HG02798 (cell line): Measurements from ENCODE around the gene TRMT10B.

Experiments used
- ATAC-seq: cut with Tn5 transposase; IDR thresholded peaks from one replicate; pipeline ENCODE4 v1.9.1; 2021; ENCODE audit warnings: mild to moderate bottlenecking; ENCODE audit not compliant: unreplicated experiment, poor library complexity

Gene TRMT10B, protein sequence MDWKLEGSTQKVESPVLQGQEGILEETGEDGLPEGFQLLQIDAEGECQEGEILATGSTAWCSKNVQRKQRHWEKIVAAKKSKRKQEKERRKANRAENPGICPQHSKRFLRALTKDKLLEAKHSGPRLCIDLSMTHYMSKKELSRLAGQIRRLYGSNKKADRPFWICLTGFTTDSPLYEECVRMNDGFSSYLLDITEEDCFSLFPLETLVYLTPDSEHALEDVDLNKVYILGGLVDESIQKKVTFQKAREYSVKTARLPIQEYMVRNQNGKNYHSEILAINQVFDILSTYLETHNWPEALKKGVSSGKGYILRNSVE

DNA sequence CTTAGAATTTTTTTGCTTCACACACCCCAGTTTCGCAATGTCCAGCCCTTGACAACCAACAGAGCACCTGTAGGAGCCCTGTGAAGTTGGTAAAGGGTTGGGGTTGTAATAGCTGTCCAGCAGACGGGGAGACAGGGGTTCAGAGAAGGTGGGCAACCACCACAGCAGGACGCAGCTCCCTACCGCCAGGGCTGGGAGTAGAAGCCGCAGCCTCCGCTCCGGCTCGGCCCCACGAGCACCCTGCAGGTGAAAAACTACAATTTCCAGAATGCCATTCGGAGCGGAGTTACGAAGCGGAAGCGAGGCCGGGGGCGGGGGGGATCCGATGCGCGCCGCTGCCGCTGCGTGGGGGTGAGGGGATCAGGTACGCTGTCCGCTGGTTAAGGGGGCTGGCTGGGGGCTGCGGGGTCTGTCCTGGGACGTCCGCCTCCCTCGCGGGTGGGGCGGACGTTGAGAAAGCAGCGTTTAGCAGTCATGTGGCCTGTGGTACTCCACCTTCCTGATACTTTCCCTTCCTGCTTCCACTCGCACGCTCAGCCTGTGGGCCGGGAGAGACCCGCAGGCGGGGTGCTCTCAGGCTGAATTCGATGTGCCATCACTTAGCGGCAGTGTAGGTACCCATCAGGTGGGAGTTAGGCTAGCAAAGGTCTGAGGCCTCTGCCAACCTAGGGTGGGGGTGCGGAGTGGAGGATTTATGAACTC is at the start of gene TRMT10B:
Gene TRMT10B, plus strand, starts transcription at position 317 of the 702 bp plus-strand sequence. CDS start 8,127 bp downstream, outside the sequence.
- peak; percentile 81 for ATAC-seq

DNA sequence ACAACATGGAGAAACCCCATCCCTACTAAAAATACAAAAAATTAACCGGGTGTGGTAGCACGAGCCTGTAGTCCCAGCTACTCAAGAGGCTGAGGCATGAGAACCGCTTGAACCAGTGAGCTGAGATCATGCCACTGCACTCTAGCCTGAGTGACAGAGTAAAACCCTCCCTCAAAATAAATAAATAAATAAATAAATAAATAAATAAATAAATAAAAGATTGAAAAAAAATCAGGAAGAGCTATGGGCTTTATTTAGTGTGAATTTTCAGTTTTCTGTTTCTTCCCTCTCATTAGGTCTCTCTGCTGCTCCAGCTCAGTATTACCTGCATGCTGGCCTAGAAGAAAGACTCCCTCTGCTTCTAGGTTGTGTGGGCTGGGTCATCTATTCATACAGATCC is 47.8 kb upstream of the TRMT10B start:
- no peak for ATAC-seq

DNA sequence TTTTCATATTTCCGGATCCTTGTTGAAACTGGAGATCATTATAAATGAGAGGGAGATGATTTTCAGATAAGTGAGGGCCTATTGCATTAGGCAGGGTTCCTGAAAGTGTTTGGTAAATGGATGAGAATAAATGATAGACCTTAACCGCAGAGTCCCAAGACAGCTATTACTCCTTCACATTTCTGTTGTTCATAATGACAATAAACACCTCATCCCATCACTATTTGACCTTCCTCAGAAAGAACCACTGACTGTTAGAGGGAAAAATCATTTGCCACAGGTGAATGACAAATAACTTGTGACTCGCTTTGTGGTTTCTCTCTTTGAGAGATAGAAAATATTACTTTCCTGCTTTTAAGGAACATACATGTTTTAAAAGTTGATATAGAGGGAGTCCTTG is 47.3 kb upstream of the TRMT10B start:
- ATAC-seq: no peak

DNA sequence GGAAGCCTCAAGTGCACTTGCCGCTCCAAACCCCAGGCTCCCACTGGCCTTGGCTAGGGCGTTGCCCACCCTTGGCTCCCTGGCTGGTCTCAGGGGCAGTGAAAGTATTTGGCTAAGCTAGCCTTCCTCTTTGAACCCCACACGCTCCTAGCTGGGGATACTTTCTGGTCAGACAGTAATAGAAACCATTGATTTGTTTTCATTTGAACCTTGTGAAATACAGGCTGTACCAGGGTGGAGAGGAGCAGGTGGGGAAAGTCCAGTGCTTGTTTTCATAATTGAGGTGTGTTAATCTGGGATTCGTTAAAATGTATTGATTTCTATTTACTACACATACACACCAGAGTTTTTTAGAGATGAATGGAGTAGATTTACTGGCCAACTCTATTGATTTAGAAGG is 45.9 kb upstream of the TRMT10B start:
- ATAC-seq: no peak

DNA sequence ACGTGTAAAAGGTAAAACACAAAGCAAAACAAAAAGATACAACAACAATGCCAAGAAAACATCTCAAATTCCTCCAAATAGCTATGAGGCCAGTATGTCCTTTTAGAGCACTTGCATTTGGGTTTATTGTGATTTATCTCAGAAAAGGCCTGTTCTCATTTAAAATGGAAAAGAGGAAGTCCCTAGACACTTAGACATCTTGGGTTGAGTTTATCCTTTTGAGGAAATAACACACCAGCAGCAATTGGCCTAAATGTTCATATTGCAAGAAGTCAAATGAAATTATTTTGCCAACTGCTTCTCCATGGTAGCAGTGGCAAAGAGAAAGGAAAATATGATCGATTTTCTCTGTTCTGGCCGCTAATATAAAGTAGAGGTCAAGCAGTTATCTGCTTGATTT is 43.6 kb upstream of the TRMT10B start:
- ATAC-seq: no peak

DNA sequence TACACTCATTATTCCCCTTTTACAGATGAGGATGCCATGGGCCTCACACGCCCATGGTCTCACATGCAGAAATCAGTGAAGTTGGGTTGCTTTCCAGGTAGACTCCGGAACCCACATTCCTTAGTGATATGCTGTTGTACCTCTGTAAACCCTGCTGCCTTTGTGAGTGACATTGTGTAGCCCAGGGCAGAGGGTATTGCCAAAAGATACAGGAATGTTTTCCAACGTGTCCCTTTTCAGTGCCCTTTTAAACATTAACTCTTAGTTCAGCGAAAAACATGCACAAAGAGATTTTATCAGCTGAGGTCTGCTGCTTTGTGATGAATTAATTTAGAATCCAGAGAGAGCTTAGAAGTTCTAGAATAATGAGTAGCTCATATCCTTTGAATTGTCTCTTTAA is 38.3 kb upstream of the TRMT10B start:
- no peak for ATAC-seq

DNA sequence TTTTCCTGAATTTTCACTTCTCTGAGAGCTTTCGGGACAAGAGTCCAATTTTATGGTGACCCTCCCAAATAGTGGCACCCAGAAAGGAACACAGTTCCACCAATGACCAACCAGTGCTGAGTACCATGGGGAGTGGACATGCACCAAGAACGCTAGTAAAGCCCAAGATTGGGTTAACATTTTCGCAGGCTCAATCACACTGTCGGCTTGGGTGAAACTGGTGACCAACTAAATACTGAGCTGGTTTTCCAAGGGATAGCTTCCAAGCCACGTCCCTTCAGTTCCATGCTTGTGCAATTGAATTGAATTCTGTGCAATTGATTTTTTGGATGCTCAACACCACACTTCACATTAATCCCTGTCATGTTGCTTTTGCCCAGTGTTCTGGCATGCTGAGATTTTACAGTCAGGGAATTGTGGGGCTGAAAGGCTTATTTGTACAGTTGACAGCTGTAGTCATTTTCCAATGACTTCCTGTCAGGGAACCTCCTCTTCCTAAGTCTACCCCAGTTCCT is 37.6 kb upstream of the TRMT10B start:
- no peak for ATAC-seq

DNA sequence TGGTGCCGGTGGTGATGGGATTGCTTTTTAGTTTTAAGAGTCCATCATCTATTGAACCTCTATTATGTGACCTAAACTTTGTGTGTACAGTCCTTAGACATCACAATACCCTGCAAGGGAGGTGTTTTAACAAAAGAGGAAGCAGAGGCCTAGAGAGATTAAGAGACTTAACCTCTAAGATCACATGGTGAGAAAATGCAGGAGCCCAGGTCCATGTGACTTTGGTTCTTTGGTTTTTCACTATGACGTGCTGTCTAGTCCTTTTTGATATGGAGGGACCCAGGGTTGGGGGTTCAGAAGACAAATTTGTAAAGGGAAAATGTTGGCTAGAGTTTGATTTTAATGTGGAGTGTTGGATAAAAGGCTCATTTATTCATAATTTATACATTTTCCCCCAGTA is 34.1 kb upstream of the TRMT10B start:
- no peak for ATAC-seq

DNA sequence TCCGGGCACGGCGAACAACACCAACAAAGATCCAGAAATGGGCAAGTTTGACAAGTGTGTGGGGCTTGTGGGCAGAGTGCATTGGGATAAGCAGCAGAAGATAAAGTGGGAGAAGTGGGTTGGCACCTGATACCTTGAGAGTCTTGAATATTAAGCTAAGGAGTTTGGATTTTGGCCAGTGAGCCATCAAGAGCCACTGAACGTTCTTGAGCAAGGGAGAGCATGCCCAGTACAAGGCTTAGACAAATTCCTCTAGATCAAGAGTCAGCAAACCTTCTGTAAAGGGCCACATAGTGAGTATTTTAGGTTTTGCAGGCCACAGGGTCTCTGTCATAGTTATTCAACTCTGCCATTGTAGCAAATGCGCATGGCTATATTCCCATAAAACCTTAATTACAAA is 26.6 kb upstream of the TRMT10B start:
- ATAC-seq: no peak

DNA sequence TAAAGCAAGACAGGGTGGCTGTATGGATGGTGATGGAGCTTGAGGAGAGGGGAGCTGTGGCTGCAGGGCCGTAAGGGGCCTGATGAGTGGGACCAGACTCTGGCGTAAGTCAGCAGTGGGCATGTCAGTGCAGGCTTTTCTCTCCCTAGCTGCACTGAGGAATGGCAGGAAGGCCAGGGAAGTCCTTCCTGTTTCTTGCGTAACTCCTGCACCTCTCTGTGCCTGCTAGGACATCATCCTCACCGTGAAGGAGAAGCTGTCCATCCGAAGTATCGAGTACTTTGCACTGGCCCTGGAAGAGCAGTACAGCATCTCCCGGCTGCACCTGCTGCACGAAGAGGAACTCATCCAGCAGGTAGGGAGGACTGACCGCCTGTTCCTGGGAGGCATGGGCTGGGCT is 24.1 kb upstream of the TRMT10B start:
- ATAC-seq: no peak

DNA sequence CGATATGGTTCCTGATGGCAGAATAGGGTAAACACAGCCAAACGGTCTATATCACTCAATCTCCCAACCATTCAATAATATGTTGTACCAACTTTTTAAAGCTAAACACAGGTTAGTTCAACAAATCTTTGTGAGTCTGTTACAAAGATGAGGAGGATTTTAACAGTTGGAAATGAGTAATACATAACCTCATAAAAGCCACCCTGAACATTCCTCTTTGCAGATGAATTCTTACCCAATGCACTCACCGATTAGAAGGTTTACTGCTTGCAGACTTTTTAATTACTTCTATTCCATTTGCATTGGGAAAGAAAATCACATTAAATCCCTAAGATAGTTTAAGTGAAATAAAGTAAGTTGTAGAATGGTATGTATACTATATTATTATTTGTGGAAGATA is 23.3 kb upstream of the TRMT10B start:
- no peak for ATAC-seq

DNA sequence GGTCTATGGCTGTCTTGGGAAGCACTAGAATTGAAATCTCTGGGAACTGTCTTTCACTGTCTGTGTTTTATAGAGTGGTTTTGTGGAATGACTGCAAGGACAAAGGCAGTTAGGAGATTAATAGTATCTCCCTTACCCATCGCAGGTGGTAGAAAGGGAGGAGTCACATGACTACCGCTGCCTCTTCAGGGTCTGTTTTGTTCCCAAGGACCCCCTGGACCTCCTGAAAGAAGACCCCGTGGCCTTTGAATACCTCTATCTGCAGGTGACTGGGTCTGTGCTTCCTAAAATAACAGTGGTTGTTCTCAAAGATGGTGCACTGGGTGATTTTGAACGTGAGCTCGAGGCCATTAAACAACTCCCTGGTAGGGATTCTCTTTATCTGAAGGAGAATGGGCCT is 22.8 kb upstream of the TRMT10B start:
- ATAC-seq: no peak

DNA sequence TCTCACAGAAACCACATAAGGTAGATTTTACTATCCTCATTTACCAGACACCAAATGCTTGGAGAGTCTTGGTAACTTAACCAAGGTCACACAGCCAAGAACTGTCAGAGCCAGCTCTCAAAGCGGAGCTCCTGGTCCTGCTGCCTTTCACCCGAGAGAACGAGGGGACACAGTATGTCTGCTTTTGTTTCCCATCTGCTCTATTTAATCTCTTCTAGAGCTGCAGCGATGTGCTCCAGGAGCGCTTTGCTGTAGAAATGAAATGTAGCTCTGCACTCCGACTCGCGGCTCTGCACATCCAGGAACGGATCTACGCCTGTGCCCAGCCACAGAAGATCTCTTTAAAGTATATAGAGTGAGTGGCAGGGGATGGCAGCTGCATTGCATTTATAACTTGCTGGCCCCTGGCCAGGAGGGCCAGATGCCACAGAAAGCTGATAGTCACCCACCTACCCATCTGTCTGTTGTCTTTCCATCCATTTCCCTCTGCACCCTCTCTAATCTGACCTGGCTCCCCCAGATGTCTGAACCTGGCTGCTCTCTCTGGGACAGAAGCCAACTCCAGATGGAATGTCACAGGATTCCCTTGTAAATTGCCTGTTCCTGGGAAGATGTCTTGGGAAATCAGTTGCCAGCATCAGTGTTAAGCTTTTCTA is 21.4 kb upstream of the TRMT10B start:
- ATAC-seq: no peak

DNA sequence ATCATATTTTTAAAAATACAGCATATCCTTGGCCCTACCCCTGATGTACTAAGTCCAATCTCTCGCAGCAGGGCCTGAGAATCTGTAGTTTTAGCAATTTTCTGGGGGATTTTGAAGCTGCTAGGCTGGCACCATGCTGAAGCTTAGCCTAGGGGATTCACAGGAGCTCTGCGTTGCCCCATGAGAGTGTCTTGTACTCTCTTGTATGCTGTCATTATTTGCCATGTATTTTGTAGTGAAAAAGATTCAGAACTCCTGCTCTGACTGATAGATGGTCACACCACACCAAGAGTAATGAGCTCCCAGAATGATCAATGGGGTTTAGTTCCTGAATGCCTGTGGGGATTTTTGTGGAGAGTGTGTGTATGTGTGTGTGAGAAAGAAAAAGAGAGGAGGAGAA is 20.7 kb upstream of the TRMT10B start:
- ATAC-seq: no peak

DNA sequence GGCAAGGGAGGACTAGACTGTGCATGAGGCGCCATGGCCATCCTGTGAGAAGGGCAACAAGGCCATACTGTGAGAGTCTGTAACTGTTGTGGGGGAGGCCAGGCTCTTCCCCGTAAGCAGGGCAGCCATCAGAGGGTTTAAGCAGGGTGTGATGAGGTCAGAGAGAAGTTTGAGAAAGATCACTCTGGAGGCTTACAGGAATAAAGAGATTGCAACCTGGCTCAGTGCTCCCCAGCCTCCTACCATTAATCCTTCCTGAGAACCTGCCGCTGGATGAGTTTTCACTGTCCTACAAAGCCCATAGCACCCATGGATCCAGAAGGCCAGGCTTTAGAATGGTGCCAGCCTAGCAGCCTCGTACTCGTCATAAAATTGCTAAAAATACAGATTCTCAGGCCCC is 14.4 kb upstream of the TRMT10B start:
- no peak for ATAC-seq

DNA sequence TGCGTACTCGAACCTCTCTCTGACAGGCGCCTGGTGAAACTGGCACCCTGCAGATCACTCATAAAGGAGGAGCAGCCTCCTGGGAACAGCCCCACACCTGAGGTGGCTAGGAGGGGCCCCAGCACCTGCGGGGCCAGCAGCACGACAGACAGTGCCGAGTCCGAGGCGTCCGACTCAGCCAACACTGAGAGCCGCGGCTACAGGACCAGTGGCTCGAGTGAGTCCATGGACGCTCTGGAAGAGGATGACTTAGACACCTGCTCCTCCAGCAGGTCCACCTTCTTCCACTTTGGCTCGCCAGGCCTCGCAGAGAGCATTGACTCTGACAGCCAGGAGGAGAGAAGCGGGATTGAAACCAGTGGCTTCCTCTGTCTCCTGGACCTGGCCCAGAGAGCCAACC is 13.5 kb upstream of the TRMT10B start:
- no peak for ATAC-seq

DNA sequence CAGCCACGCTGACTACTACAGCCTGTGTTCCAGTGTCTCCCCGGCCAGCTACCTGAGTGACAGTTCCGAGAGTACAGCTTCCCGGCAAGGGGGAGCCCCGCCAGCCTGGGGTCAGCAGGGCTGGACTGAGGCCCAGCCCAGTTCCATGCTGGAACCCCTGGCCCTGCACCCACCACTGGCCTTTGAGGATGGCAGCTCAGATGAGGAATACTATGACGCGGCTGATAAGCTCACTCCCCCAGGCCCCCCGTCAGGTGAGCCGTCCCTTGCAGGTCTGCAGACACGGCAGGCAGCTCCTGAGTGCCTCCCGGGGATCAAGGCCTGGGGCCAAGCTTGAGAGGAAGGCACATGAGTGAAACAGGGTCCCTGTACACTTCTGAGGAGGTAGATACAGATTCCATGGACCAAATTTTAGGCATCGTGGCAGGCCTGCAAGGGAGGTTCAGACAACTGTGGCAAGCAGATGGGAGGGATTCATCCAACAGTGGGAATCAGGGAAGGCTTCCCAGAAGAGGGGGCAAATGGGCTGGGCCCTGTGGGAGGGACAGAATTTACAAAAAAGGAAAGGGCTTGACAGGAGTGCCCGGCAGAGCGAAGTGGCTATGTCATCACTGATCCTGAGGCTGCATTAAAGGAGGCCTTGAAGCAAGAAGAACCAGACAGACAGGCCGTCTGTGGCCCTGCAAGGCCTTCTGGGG is 12.8 kb upstream of the TRMT10B start:
- no peak for ATAC-seq

DNA sequence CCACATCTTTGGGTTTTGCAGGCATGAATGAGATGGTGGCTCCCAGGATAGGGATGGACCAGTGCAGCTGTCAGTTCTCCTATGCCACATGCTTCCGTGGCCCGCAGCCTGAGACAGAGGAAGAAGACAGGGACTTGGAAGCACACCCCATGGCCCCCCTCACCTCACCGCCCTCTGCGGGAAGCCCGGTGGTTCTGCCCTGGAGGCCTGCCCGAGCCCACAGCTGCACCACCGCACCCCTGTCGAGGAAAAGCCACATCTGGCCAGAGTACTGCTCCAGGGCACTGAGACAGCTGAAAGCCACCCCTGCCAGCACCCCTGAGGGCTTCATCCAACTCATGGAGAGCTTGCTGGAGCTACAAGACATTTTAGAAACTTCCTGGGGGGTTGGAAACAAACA is 7.6 kb upstream of the TRMT10B start:
- no peak for ATAC-seq

DNA sequence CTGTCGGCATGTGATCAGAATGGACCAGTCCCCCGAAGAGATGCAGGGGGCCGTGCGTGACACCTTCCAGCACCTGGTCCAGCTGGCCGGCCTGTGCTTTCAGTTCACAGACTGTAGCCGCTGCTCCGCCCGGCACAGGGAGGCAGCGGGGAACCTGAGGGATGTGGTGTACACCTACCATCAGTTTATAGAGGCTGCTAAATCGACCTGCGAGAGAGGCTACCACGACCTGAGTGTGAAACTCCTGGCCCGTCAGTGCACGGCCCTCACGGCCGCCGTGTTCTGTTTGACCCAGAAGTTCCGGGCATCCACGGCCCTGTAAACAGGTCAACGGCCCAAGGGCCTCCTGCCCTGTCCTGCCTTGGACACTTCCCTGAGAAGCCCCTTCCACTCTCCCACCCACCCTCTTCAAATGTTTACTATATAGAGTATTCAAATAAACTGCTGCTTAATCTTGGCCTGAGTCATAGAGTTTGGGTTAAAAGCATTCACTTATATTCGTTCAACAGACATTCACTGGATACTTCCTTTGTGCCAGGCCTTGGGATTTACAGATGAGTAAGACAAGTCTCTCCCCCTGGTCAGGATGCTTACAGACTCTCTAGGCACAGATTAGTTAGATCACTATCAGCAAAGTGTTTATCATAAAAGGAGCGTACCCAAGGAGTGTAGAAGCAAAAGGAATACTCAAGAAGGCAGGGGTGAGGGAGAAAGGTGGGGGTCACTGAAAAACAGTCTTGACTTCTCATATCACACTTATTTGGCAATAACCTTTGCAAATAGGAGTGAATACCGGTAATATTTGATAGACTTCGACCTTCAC is 6.9 kb upstream of the TRMT10B start:
- no peak for ATAC-seq

DNA sequence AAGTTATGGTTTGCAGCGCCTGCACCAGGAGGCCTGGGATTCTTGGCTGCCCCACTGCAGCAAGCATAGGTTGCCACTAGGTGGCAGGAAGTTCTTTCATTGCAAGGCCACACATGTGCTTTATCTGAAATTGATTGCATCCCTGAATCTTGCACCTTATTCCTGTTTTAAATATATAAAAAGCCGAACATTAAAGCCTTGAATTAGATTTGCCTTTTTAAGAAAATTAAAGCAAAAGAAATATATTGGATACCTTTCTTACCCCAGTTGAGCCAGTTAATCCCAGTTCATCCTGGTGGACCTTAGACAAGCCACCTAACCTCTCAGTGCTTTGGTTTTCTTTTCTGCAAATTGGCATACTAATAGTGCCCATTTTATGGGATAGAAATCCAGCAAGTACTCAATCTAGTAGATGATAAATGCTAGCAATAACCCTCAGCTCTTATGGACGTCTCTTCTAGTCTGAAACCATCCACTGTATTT is 6.3 kb upstream of the TRMT10B start:
- no peak for ATAC-seq
